ENCODE results near the gene U2AF1L4. TPM values are rescaled to one million over a fixed set of nuclear protein-coding genes. Genes with fewer than 3 reads are reported as not detected.

Gene U2AF1L4
- polyA plus RNA-seq, 1 donor from 2014 or later, result 57.0 TPM

GRCh38 chr19:35754370-35755130 lies 9.3 kb upstream of the U2AF1L4 start:
- no peaks in the 10 kb centered on the region for H3F3A ChIP-seq (ENCODE audit: insufficient read depth, low read length, poor library complexity, severe bottlenecking)
- peaks cover 10% of the 10 kb centered on the region for H3K79me2 ChIP-seq (replicated peaks; ENCODE audit: insufficient read depth, low read length)
- H3K36me3 ChIP-seq (ENCODE audit: insufficient read depth, low read length), result peaks cover 8% of the 10 kb centered on the region
- H3K9me3 ChIP-seq (ENCODE audit: low read length), result no peaks in the 10 kb centered on the region
- TF ChIP-seq TAF1 (IDR thresholded peaks at IDR 0.05; ENCODE audit: low read depth) (no peak), EZH2 (IDR thresholded peaks at IDR 0.05; ENCODE audit: borderline replicate concordance, insufficient read depth, low read length, poor library complexity, severe bottlenecking) (no peak), MXI1 (conservative IDR thresholded peaks at IDR 0.05; ENCODE audit: poor library complexity, severe bottlenecking) (no peak), SMC3 (conservative IDR thresholded peaks at IDR 0.05; ENCODE audit: poor library complexity) (no peak), POLR2AphosphoS5 (IDR thresholded peaks at IDR 0.05) (no peak), EP300 (conservative IDR thresholded peaks at IDR 0.05; ENCODE audit: poor library complexity, severe bottlenecking) (no peak), CTCF (IDR thresholded peaks at IDR 0.05; ENCODE audit: poor library complexity, severe bottlenecking) (no peak), RAD21 (conservative IDR thresholded peaks at IDR 0.05) (no peak), REST (IDR thresholded peaks at IDR 0.05; ENCODE audit: borderline replicate concordance) (no peak)
- no peak overlapping the region for H3K27ac ChIP-seq (ENCODE audit: low read length)
- no peak overlapping the region for H3K4me3 ChIP-seq (ENCODE audit: low read length)
- H4K20me1 ChIP-seq (ENCODE audit: insufficient read depth), result no peaks in the 10 kb centered on the region
- H3K9ac ChIP-seq (ENCODE audit: low read length), result no peak overlapping the region
- H3K9me2 ChIP-seq (ENCODE audit: insufficient read depth, low read length), result no peaks in the 10 kb centered on the region
- H3K4me2 ChIP-seq (ENCODE audit: low read length), result no peak overlapping the region
- H2AFZ ChIP-seq (ENCODE audit: low read depth, low read length), result no peak overlapping the region
- H3K27me3 ChIP-seq (ENCODE audit: insufficient read depth, low read depth, low read length), result no peaks in the 10 kb centered on the region

GRCh38 chr19:35753634-35754369 lies 8.6 kb upstream of the U2AF1L4 start:
- Histone ChIP-seq H3K4me3 (ENCODE audit: low read length) (no peak overlapping the region), H3F3A (ENCODE audit: insufficient read depth, low read length, poor library complexity, severe bottlenecking) (no peaks in the 10 kb centered on the region), H2AFZ (ENCODE audit: low read depth, low read length) (no peak overlapping the region), H3K36me3 (ENCODE audit: insufficient read depth, low read length) (peaks cover 8% of the 10 kb centered on the region), H3K9me2 (ENCODE audit: insufficient read depth, low read length) (no peaks in the 10 kb centered on the region), H3K9ac (ENCODE audit: low read length) (no peak overlapping the region), H3K27ac (ENCODE audit: low read length) (no peak overlapping the region), H3K27me3 (ENCODE audit: insufficient read depth, low read depth, low read length) (no peaks in the 10 kb centered on the region), H4K20me1 (ENCODE audit: insufficient read depth) (no peaks in the 10 kb centered on the region), H3K79me2 (replicated peaks; ENCODE audit: insufficient read depth, low read length) (peaks cover 9% of the 10 kb centered on the region), H3K4me2 (ENCODE audit: low read length) (no peak overlapping the region), H3K9me3 (ENCODE audit: low read length) (no peaks in the 10 kb centered on the region)
- TF ChIP-seq REST (IDR thresholded peaks at IDR 0.05; ENCODE audit: borderline replicate concordance), result no peak
- no peak for TF ChIP-seq EZH2 (IDR thresholded peaks at IDR 0.05; ENCODE audit: borderline replicate concordance, insufficient read depth, low read length, poor library complexity, severe bottlenecking)
- TF ChIP-seq TAF1 (IDR thresholded peaks at IDR 0.05; ENCODE audit: low read depth), result no peak
- no peak for TF ChIP-seq EP300 (conservative IDR thresholded peaks at IDR 0.05; ENCODE audit: poor library complexity, severe bottlenecking)
- TF ChIP-seq CTCF (IDR thresholded peaks at IDR 0.05; ENCODE audit: poor library complexity, severe bottlenecking), result no peak
- no peak for TF ChIP-seq RAD21 (conservative IDR thresholded peaks at IDR 0.05)
- TF ChIP-seq MXI1 (conservative IDR thresholded peaks at IDR 0.05; ENCODE audit: poor library complexity, severe bottlenecking), result no peak
- no peak for TF ChIP-seq POLR2AphosphoS5 (IDR thresholded peaks at IDR 0.05)
